GM23338 (cell line): ENCODE results near the gene SLC16A9. TPM values are rescaled to one million over a fixed set of nuclear protein-coding genes. Genes with fewer than 3 reads are reported as not detected.

Experiments
- ATAC-seq: fragments of 200-7000 bp; cut with Tn5 transposase; 3 replicates; pipeline ENCODE4 v1.9.1; 2020
- DNase-seq: peaks from one replicate; pipeline ENCODE4 v3.0.0-alpha.2; 2015; ENCODE audit warnings: low spot score
- H2AFZ ChIP-seq: fragments of 200-600 bp; sonication (generic); 2 replicates; pipeline ENCODE4 v1.8.0; 2016; ENCODE audit warnings: antibody characterized with exemption, mild to moderate bottlenecking, moderate library complexity
- H3F3A ChIP-seq: fragments of 200-600 bp; sonication (generic); replicated peaks from 2 replicates; pipeline ENCODE4 v1.8.0; 2017; ENCODE audit warnings: antibody characterized with exemption, mixed run types, low read depth
- H3K27ac ChIP-seq: fragments of 200-600 bp; sonication (generic); 2 replicates; pipeline ENCODE4 v1.6.1; 2016; ENCODE audit warnings: low read depth
- H3K27me3 ChIP-seq: fragments of 200-600 bp; sonication (generic); 2 replicates; pipeline ENCODE4 v1.8.0; 2016; ENCODE audit warnings: mild to moderate bottlenecking, mixed run types, moderate library complexity; ENCODE audit not compliant: insufficient read depth
- H3K36me3 ChIP-seq: fragments of 200-600 bp; sonication (generic); 2 replicates; pipeline ENCODE4 v1.8.0; 2016; ENCODE audit warnings: mild to moderate bottlenecking; ENCODE audit not compliant: insufficient read depth
- H3K4me1 ChIP-seq: fragments of 200-600 bp; sonication (generic); 2 replicates; pipeline ENCODE4 v1.8.0; 2016; ENCODE audit warnings: mild to moderate bottlenecking, moderate library complexity; ENCODE audit not compliant: insufficient read depth
- H3K4me2 ChIP-seq: fragments of 200-600 bp; sonication (generic); 2 replicates; pipeline ENCODE4 v1.7.1; 2017; ENCODE audit warnings: mixed run types
- H3K4me3 ChIP-seq: fragments of 200-600 bp; sonication (generic); 2 replicates; pipeline ENCODE4 v1.6.1; 2016; ENCODE audit warnings: mixed run types
- H3K79me2 ChIP-seq: fragments of 200-600 bp; sonication (generic); replicated peaks from 2 replicates; pipeline ENCODE4 v1.8.0; 2017; ENCODE audit warnings: mild to moderate bottlenecking; ENCODE audit not compliant: insufficient read depth
- H3K9me2 ChIP-seq: fragments of 200-600 bp; sonication (generic); 2 replicates; pipeline ENCODE4 v1.8.0; 2017; ENCODE audit not compliant: insufficient read depth
- H4K20me1 ChIP-seq: fragments of 200-600 bp; sonication (generic); replicated peaks from 2 replicates; pipeline ENCODE4 v1.8.0; 2017; ENCODE audit warnings: mild to moderate bottlenecking; ENCODE audit not compliant: insufficient read depth
- H3K27ac Mint-ChIP-seq: 2 replicates; pipeline ENCODE4 v1.8.0; 2020; ENCODE audit warnings: inconsistent platforms, mild to moderate bottlenecking, moderate library complexity, mixed read lengths
- H3K27me3 Mint-ChIP-seq: 3 replicates; pipeline ENCODE4 v1.8.0; 2022; ENCODE audit warnings: low read depth, mild to moderate bottlenecking, moderate library complexity, mixed read lengths, inconsistent platforms; ENCODE audit not compliant: insufficient read depth, poor library complexity
- H3K36me3 Mint-ChIP-seq: 3 replicates; pipeline ENCODE4 v1.8.0; 2021; ENCODE audit warnings: low read depth, mild to moderate bottlenecking, inconsistent platforms, moderate library complexity, mixed read lengths
- H3K4me1 Mint-ChIP-seq: 3 replicates; pipeline ENCODE4 v1.8.0; 2020; ENCODE audit warnings: mild to moderate bottlenecking, inconsistent platforms, mixed read lengths
- H3K4me3 Mint-ChIP-seq: 3 replicates; pipeline ENCODE4 v1.8.0; 2021; ENCODE audit warnings: moderate library complexity, mild to moderate bottlenecking, inconsistent platforms, mixed read lengths
- H3K9me3 Mint-ChIP-seq: 3 replicates; pipeline ENCODE4 v1.8.0; 2020; ENCODE audit warnings: moderate library complexity, mild to moderate bottlenecking, inconsistent platforms, mixed read lengths
- CREB1 ChIP-seq: fragments of 250-450 bp; sonication (Bioruptor Pico); IDR thresholded peaks from 2 replicates; pipeline ENCODE4 v1.5.0; 2020; ENCODE audit warnings: low read depth, mild to moderate bottlenecking, moderate library complexity
- CTCF ChIP-seq, 2 experiments: fragments of 200-600 bp in 1 of 2; sonication (generic) in 1 of 2; conservative IDR thresholded peaks; 2 replicates each; pipeline versions ENCODE4 v1.5.1 to v1.6.1; 2016 to 2017; ENCODE audit warnings: antibody characterized with exemption in 2 of 2, low read depth in 2 of 2, mild to moderate bottlenecking in 2 of 2, moderate library complexity in 1 of 2
- ETS1 ChIP-seq: IDR thresholded peaks from 2 replicates; pipeline ENCODE4 v1.6.1; 2016; ENCODE audit warnings: antibody characterized with exemption
- EZH2 ChIP-seq: fragments of 200-600 bp; sonication (generic); IDR thresholded peaks from one replicate; pipeline ENCODE4 v1.8.0; 2017; ENCODE audit warnings: antibody characterized with exemption, mild to moderate bottlenecking, low read depth; ENCODE audit not compliant: unreplicated experiment
- EZH2phosphoT487 ChIP-seq: fragments of 200-600 bp; sonication (generic); IDR thresholded peaks from one replicate; pipeline ENCODE4 v1.8.1; 2018; ENCODE audit warnings: antibody characterized with exemption; ENCODE audit not compliant: unreplicated experiment
- JUNB ChIP-seq: IDR thresholded peaks from one replicate; pipeline ENCODE4 v1.6.1; 2016; ENCODE audit warnings: antibody characterized with exemption; ENCODE audit not compliant: unreplicated experiment
- NANOG ChIP-seq: IDR thresholded peaks from 2 replicates; pipeline ENCODE4 v1.6.1; 2016; ENCODE audit warnings: antibody characterized with exemption, borderline replicate concordance
- POLR2AphosphoS5 ChIP-seq: IDR thresholded peaks from 2 replicates; pipeline ENCODE4 v1.6.1; 2016; ENCODE audit warnings: antibody characterized with exemption, low read depth
- STAT1 ChIP-seq: IDR thresholded peaks from one replicate; pipeline ENCODE4 v1.6.1; 2016; ENCODE audit warnings: antibody characterized with exemption; ENCODE audit not compliant: unreplicated experiment
- ZNF114 ChIP-seq: fragments of 250-450 bp; sonication (Bioruptor Pico); IDR thresholded peaks from 2 replicates; pipeline ENCODE4 v1.5.0; 2020; ENCODE audit warnings: mild to moderate bottlenecking, moderate library complexity
- ZNF331 ChIP-seq: fragments of 250-450 bp; sonication (Bioruptor Pico); IDR thresholded peaks from 2 replicates; pipeline ENCODE4 v1.5.0; 2020; ENCODE audit warnings: low read depth, mild to moderate bottlenecking, moderate library complexity
- polyA plus RNA-seq: library from polyadenylated mRNA; unstranded; fragments of >200 nt; fragmentation: Nextera tagmentation; extraction: Ambion mirVana; gene quantifications from 2 replicates; pipeline ENCODE4 v1.2.1, GENCODE V29; 2016
- total RNA-seq: library from RNA; depleted of rRNA; stranded (reverse); fragments of >200 nt; shearing (Covaris generic); gene quantifications from 2 replicates; pipeline ENCODE4 v1.2.3, GENCODE V29; 2014
- TF ChIP-seq, protein P1 (sequence below): IDR thresholded peaks from one replicate; pipeline ENCODE4 v1.6.1; 2018; ENCODE audit warnings: antibody characterized with exemption; ENCODE audit not compliant: unreplicated experiment
- TF ChIP-seq, protein P2 (sequence below): fragments of 250-450 bp; sonication (Bioruptor Pico); IDR thresholded peaks from 2 replicates; pipeline ENCODE4 v1.5.0; 2020; ENCODE audit warnings: mild to moderate bottlenecking, moderate library complexity

Gene SLC16A9
- total and polyA plus RNA-seq, 2 experiments from 2014 or later = 6.5 to 11.4 TPM

- Histone ChIP-seq H3K4me1 (no peaks in the 10 kb centered on the region), H2AFZ (no peak overlapping the region), H3K9me2 (no peaks in the 10 kb centered on the region), H3K36me3 (no peaks in the 10 kb centered on the region), H3K4me2 (no peak overlapping the region), H3K27ac (no peak overlapping the region), H3K4me3 (no peak overlapping the region), H3F3A (no peaks in the 10 kb centered on the region), H3K79me2 (no peaks in the 10 kb centered on the region), H4K20me1 (no peaks in the 10 kb centered on the region), H3K27me3 (no peaks in the 10 kb centered on the region)
- Mint-ChIP-seq H3K4me1 (no peaks in the 10 kb centered on the region), H3K9me3 (peaks cover 28% of the 10 kb centered on the region), H3K27me3 (peaks cover 3% of the 10 kb centered on the region), H3K4me3 (no peak overlapping the region), H3K27ac (no peak overlapping the region), H3K36me3 (peaks cover 15% of the 10 kb centered on the region; the same call in 2 of the 3 replicates)
- ATAC-seq = no peak
- TF ChIP-seq, protein P1, sequence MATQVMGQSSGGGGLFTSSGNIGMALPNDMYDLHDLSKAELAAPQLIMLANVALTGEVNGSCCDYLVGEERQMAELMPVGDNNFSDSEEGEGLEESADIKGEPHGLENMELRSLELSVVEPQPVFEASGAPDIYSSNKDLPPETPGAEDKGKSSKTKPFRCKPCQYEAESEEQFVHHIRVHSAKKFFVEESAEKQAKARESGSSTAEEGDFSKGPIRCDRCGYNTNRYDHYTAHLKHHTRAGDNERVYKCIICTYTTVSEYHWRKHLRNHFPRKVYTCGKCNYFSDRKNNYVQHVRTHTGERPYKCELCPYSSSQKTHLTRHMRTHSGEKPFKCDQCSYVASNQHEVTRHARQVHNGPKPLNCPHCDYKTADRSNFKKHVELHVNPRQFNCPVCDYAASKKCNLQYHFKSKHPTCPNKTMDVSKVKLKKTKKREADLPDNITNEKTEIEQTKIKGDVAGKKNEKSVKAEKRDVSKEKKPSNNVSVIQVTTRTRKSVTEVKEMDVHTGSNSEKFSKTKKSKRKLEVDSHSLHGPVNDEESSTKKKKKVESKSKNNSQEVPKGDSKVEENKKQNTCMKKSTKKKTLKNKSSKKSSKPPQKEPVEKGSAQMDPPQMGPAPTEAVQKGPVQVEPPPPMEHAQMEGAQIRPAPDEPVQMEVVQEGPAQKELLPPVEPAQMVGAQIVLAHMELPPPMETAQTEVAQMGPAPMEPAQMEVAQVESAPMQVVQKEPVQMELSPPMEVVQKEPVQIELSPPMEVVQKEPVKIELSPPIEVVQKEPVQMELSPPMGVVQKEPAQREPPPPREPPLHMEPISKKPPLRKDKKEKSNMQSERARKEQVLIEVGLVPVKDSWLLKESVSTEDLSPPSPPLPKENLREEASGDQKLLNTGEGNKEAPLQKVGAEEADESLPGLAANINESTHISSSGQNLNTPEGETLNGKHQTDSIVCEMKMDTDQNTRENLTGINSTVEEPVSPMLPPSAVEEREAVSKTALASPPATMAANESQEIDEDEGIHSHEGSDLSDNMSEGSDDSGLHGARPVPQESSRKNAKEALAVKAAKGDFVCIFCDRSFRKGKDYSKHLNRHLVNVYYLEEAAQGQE = no peak
- no peak for TF ChIP-seq NANOG
- TF ChIP-seq ZNF331 (CRISPR knock-in tag) = no peak
- no peak for TF ChIP-seq CREB1 (CRISPR knock-in tag)
- TF ChIP-seq JUNB = no peak
- no peak for TF ChIP-seq STAT1
- TF ChIP-seq ZNF114 = no peak
- TF ChIP-seq CTCF (conservative IDR thresholded peaks at IDR 0.05; ENCODE audit: low read depth in 2 of 2) = no peak
- no peak for TF ChIP-seq EZH2phosphoT487
- TF ChIP-seq, protein P2, sequence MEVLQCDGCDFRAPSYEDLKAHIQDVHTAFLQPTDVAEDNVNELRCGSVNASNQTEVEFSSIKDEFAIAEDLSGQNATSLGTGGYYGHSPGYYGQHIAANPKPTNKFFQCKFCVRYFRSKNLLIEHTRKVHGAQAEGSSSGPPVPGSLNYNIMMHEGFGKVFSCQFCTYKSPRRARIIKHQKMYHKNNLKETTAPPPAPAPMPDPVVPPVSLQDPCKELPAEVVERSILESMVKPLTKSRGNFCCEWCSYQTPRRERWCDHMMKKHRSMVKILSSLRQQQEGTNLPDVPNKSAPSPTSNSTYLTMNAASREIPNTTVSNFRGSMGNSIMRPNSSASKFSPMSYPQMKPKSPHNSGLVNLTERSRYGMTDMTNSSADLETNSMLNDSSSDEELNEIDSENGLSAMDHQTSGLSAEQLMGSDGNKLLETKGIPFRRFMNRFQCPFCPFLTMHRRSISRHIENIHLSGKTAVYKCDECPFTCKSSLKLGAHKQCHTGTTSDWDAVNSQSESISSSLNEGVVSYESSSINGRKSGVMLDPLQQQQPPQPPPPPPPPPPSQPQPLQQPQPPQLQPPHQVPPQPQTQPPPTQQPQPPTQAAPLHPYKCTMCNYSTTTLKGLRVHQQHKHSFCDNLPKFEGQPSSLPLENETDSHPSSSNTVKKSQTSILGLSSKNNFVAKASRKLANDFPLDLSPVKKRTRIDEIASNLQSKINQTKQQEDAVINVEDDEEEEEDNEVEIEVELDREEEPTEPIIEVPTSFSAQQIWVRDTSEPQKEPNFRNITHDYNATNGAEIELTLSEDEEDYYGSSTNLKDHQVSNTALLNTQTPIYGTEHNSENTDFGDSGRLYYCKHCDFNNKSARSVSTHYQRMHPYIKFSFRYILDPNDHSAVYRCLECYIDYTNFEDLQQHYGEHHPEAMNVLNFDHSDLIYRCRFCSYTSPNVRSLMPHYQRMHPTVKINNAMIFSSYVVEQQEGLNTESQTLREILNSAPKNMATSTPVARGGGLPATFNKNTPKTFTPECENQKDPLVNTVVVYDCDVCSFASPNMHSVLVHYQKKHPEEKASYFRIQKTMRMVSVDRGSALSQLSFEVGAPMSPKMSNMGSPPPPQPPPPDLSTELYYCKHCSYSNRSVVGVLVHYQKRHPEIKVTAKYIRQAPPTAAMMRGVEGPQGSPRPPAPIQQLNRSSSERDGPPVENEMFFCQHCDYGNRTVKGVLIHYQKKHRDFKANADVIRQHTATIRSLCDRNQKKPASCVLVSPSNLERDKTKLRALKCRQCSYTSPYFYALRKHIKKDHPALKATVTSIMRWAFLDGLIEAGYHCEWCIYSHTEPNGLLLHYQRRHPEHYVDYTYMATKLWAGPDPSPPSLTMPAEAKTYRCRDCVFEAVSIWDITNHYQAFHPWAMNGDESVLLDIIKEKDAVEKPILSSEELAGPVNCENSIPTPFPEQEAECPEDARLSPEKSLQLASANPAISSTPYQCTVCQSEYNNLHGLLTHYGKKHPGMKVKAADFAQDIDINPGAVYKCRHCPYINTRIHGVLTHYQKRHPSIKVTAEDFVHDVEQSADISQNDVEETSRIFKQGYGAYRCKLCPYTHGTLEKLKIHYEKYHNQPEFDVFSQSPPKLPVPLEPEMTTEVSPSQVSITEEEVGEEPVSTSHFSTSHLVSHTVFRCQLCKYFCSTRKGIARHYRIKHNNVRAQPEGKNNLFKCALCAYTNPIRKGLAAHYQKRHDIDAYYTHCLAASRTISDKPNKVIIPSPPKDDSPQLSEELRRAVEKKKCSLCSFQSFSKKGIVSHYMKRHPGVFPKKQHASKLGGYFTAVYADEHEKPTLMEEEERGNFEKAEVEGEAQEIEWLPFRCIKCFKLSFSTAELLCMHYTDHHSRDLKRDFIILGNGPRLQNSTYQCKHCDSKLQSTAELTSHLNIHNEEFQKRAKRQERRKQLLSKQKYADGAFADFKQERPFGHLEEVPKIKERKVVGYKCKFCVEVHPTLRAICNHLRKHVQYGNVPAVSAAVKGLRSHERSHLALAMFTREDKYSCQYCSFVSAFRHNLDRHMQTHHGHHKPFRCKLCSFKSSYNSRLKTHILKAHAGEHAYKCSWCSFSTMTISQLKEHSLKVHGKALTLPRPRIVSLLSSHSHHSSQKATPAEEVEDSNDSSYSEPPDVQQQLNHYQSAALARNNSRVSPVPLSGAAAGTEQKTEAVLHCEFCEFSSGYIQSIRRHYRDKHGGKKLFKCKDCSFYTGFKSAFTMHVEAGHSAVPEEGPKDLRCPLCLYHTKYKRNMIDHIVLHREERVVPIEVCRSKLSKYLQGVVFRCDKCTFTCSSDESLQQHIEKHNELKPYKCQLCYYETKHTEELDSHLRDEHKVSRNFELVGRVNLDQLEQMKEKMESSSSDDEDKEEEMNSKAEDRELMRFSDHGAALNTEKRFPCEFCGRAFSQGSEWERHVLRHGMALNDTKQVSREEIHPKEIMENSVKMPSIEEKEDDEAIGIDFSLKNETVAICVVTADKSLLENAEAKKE (CRISPR knock-in tag) = no peak
- TF ChIP-seq ETS1 = no peak
- TF ChIP-seq POLR2AphosphoS5 = no peak
- TF ChIP-seq EZH2 = no peak
- DNase-seq = no peak
Measured at GRCh38 chr10:59745163-59745650, 35.6 kb upstream of the SLC16A9 start.
